Testis (tissue), 3 donors: Measurements from ENCODE around the gene TMEM97. TPM values are rescaled to one million over a fixed set of nuclear protein-coding genes. Genes with fewer than 3 reads are reported as not detected.

ENCODE experiments used
- DNase-seq: peaks from one replicate; pipeline ENCODE4 v3.0.0-alpha.2; 2019
- H3K27ac ChIP-seq, 2 donors: fragments of 200-600 bp; sonication (generic); one replicate each; pipeline ENCODE4 v1.5.1; 2019
- H3K27me3 ChIP-seq: fragments of 200-600 bp; sonication (generic); one replicate; pipeline ENCODE4 v1.5.1; 2019
- H3K36me3 ChIP-seq: fragments of 200-600 bp; sonication (generic); one replicate; pipeline ENCODE4 v1.5.1; 2017; ENCODE audit warnings: low read depth; ENCODE audit errors: missing control alignments
- H3K4me1 ChIP-seq: fragments of 200-600 bp; sonication (generic); one replicate; pipeline ENCODE4 v1.5.1; 2019
- H3K4me3 ChIP-seq, 2 donors: fragments of 200-600 bp; sonication (generic); one replicate each; pipeline ENCODE4 v1.5.1; 2017 to 2019
- H3K9me3 ChIP-seq: fragments of 200-600 bp; sonication (generic); one replicate; pipeline ENCODE4 v1.5.1; 2017
- POLR2A ChIP-seq: fragments of 450-650 bp; IDR thresholded peaks from one replicate; pipeline ENCODE4 v1.6.1; 2017; ENCODE audit warnings: antibody characterized with exemption, mild to moderate bottlenecking, moderate library complexity
- WGBS, 2 donors: methylation state at CpG; one replicate each; pipeline ENCODE4 v1.1.5; 2018; 5-methylcytosine and 5-hydroxymethylcytosine counted together
- intact Hi-C: fragments of 100-400 bp; cut with DNase I; formaldehyde crosslinking; loops from one replicate; pipeline ENCODE4 v1.15.1; 2023; ENCODE audit warnings: low total_unique reads
- polyA plus RNA-seq: library from polyadenylated mRNA; stranded (reverse); fragments of 350-450 nt; fragmentation: Illumina TruSeq; extraction: RNeasy Lipid Tissue Mini Kit (QIAGEN cat#74804); gene quantifications from one replicate; pipeline ENCODE4 v1.2.3, GENCODE V29; 2014; ENCODE audit warnings: low read depth, low replicate concordance; ENCODE audit not compliant: insufficient read depth
- total RNA-seq, 2 donors: library from RNA; depleted of rRNA; stranded (reverse); fragments of >200 nt; gene quantifications; one replicate each; pipeline ENCODE4 v1.2.3, GENCODE V29; 2016
- TF ChIP-seq, protein P1 (sequence below), 3 experiments: fragments of 450-650 bp in 2 of 3; fragments of 200-600 bp in 1 of 3; sonication (generic) in 1 of 3; IDR thresholded peaks; one replicate each; pipeline ENCODE4 v1.5.1; 2016 to 2019; ENCODE audit warnings: antibody characterized with exemption in 3 of 3, mild to moderate bottlenecking in 2 of 3, moderate library complexity in 1 of 3

TMEM97 gene
- total and polyA plus RNA-seq, 3 donors from 2014 or later = 108 to 139 (median 118) TPM

GRCh38 chr17:28344011-28344410 lies 25.0 kb downstream of the TMEM97 start:
- 94 to 97% methylated on average over 9 of the region's 9 CpGs for WGBS, 2 donors
- TF ChIP-seq, protein P1, sequence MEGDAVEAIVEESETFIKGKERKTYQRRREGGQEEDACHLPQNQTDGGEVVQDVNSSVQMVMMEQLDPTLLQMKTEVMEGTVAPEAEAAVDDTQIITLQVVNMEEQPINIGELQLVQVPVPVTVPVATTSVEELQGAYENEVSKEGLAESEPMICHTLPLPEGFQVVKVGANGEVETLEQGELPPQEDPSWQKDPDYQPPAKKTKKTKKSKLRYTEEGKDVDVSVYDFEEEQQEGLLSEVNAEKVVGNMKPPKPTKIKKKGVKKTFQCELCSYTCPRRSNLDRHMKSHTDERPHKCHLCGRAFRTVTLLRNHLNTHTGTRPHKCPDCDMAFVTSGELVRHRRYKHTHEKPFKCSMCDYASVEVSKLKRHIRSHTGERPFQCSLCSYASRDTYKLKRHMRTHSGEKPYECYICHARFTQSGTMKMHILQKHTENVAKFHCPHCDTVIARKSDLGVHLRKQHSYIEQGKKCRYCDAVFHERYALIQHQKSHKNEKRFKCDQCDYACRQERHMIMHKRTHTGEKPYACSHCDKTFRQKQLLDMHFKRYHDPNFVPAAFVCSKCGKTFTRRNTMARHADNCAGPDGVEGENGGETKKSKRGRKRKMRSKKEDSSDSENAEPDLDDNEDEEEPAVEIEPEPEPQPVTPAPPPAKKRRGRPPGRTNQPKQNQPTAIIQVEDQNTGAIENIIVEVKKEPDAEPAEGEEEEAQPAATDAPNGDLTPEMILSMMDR (IDR thresholded peaks at IDR 0.05) = no peak
- H3K9me3 ChIP-seq = no peaks in the 10 kb centered on the region
- H3K27me3 ChIP-seq = no peaks in the 10 kb centered on the region
- no peak for DNase-seq
- H3K4me1 ChIP-seq = peaks cover 25% of the 10 kb centered on the region
- no peaks in the 10 kb centered on the region for H3K36me3 ChIP-seq
- no peak overlapping the region for H3K4me3 ChIP-seq
- H3K27ac ChIP-seq = no peak overlapping the region
- intact Hi-C loops = no loop called here

- H3K9me3 ChIP-seq = no peaks in the 10 kb centered on the region
- H3K4me3 ChIP-seq = no peak overlapping the region
- H3K27ac ChIP-seq = no peak overlapping the region
- no peaks in the 10 kb centered on the region for H3K36me3 ChIP-seq
- WGBS, 2 donors = 90 to 96% methylated on average over 15 to 19 of the region's 19 CpGs
- H3K27me3 ChIP-seq = no peaks in the 10 kb centered on the region
- DNase-seq = no peak
- intact Hi-C loops = no loop called here
- H3K4me1 ChIP-seq = peaks cover 25% of the 10 kb centered on the region
- TF ChIP-seq POLR2A = no peak
- TF ChIP-seq, protein P1 (IDR thresholded peaks at IDR 0.05) = no peak
Observed at GRCh38 chr17:28344435-28344901, 25.5 kb downstream of the TMEM97 start.

GRCh38 chr17:28345419-28346198 lies 26.6 kb downstream of the TMEM97 start:
- no peak overlapping the region for H3K4me3 ChIP-seq
- TF ChIP-seq, protein P1 (IDR thresholded peaks at IDR 0.05) = no peak
- TF ChIP-seq POLR2A = no peak
- no peak for DNase-seq

GRCh38 chr17:28346199-28346580 lies 27.2 kb downstream of the TMEM97 start:
- H3K9me3 ChIP-seq = no peaks in the 10 kb centered on the region
- H3K27ac ChIP-seq = peak overlapping the region; percentile 39 to 47
- H3K4me1 ChIP-seq = peaks cover 25% of the 10 kb centered on the region
- no peaks in the 10 kb centered on the region for H3K36me3 ChIP-seq
- no peak for DNase-seq
- H3K4me3 ChIP-seq = no peak overlapping the region
- no peaks in the 10 kb centered on the region for H3K27me3 ChIP-seq
- intact Hi-C loops = no loop called here
- 66 to 84% methylated on average over 2 of the region's 2 CpGs for WGBS, 2 donors
- TF ChIP-seq POLR2A = no peak
- TF ChIP-seq, protein P1 (IDR thresholded peaks at IDR 0.05) = no peak

More at GRCh38 chr17:28345419-28346198, 26.6 kb downstream of the TMEM97 start:
- WGBS, 2 donors = 74 to 77% methylated on average over 11 to 13 of the region's 13 CpGs
- intact Hi-C loops = no loop called here
- no peaks in the 10 kb centered on the region for H3K36me3 ChIP-seq
- H3K4me1 ChIP-seq = peaks cover 25% of the 10 kb centered on the region
- H3K9me3 ChIP-seq = no peaks in the 10 kb centered on the region
- no peaks in the 10 kb centered on the region for H3K27me3 ChIP-seq
- H3K27ac ChIP-seq = peak overlapping the region in 1 of 2 donors; percentile 39
